ENCODE data around the gene RMDN2. TPM values are rescaled to one million over a fixed set of nuclear protein-coding genes. Genes with fewer than 3 reads are reported as not detected.

RMDN2 gene
- total RNA-seq, 2 experiments from 2014 or later = 2.3 to 3.0 TPM

DNA sequence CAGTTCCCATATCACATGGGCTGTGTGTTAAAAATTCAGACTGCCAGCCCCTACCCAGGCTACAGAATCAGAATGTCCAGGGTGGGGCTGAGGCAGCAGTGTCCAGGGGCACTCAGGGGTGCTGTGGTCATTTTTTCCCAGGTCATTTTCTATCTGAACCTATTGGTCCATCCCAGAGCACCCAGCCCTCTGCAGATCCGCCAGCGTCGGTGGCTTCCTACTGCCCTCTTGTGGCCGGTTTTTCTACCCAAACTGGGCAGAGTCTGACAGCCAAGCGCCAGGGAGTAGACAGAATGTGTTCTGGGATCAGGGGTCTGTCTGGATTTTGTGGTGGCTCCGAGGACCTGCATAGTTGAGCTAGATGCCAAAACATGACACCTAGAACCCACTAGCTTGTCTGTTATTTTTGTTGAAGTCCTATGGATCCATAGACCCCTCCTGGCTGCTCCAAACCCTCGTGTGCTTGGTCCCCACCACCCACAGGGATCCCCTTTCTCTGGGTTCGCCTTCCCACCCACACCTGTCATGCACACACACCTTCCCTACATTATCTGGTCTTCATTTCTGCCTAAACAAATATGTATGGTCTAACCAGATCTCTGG, 34.1 kb upstream of the RMDN2 start:
- Mint-ChIP-seq H3K4me3 (no peak overlapping the region), H3K36me3 (no peaks in the 10 kb centered on the region), H3K27ac (no peak overlapping the region), H3K4me1 (peaks cover 29% of the 10 kb centered on the region), H3K27me3 (peaks cover 7% of the 10 kb centered on the region), H3K9me3 (no peaks in the 10 kb centered on the region)
- ATAC-seq (ENCODE audit: low read depth) (peak; percentile 66), DNase-seq (peak; percentile 62)
- POLR2A ChIA-PET = no interaction called here

DNA sequence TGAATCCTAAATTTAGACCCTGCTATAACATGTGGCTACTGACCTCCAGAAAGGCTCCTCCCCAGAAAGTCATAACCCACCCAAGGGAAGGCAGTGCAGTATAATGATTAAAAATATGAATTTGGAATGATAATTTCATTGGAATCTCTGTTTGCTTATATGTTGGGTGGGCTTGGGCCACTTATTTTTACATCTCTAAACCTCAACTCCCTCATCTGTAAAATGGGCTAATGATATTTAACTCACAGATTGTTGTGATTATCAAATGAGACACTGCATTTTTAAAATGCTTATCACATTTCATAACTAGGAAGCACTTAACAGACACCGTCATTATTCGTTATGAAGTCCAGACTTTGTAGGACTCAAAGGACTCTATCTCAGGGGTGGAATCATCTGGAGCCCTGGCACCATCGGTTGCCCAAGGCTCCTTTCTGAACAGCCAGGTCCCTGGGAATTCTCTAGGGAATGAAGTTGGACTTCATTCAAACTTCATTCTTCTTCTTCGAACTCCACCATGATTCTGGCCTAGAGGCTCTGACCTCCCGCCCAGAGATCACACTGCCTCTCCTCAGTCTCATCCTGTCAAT, 33.1 kb upstream of the RMDN2 start:
- DNase-seq (no peak), ATAC-seq (ENCODE audit: low read depth) (no peak)
- no peaks in the 10 kb centered on the region for H3K36me3 Mint-ChIP-seq
- H3K4me3 Mint-ChIP-seq = peak overlapping the region; percentile 58
- H3K27ac Mint-ChIP-seq = peak overlapping the region; percentile 71
- H3K27me3 Mint-ChIP-seq = peaks cover 10% of the 10 kb centered on the region
- H3K9me3 Mint-ChIP-seq = no peaks in the 10 kb centered on the region
- peaks cover 26% of the 10 kb centered on the region for H3K4me1 Mint-ChIP-seq
- POLR2A ChIA-PET = interaction anchor here (0.5 to 0.7 kb wide), 2 partner anchors 323 to 862 kb away, joined by 4 read pairs; no protein-coding TSS in a partner anchor

DNA sequence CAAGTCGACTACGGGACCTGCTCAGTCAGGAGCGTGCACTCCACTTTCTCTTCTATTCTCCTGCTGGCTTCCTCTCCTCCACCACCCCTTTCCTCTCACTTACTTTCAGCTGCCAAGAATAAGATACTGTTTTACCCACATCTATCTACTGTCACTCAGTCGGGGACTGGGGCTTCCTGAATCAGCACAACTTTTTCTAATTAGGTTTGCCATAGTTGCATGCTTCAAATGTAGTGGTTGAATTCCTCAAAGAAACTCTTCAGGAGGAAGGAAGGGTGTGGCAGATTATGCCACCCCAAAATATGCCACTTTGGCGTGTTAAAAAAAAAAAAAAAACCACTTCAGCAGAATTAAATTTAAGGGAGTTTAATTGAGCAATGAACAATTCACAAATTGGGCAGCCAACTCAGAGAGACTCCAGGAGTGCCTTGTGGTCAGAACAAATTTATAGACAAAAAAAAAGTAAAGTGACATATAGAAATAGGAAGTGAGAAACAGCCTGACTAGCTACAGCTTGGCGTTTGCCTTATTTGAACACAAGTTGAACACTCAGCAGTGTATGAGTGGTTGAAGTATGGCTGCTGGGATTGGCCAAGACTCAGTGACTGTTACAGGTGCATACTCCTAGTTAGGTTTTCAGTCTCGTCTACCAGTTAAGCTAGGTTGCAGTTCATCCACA, 32.5 kb upstream of the RMDN2 start:
- peak overlapping the region; percentile 71 for H3K27ac Mint-ChIP-seq
- H3K4me3 Mint-ChIP-seq = peak overlapping the region; percentile 58
- peaks cover 10% of the 10 kb centered on the region for H3K27me3 Mint-ChIP-seq
- POLR2A ChIA-PET = interaction anchor here (0.7 kb wide), 2 partner anchors 382 to 862 kb away, joined by 4 to 5 read pairs; no protein-coding TSS in a partner anchor
- ATAC-seq (ENCODE audit: low read depth) (peak; percentile 66), DNase-seq (no peak)
- no peaks in the 10 kb centered on the region for H3K9me3 Mint-ChIP-seq
- H3K4me1 Mint-ChIP-seq = peaks cover 26% of the 10 kb centered on the region
- no peaks in the 10 kb centered on the region for H3K36me3 Mint-ChIP-seq

DNA sequence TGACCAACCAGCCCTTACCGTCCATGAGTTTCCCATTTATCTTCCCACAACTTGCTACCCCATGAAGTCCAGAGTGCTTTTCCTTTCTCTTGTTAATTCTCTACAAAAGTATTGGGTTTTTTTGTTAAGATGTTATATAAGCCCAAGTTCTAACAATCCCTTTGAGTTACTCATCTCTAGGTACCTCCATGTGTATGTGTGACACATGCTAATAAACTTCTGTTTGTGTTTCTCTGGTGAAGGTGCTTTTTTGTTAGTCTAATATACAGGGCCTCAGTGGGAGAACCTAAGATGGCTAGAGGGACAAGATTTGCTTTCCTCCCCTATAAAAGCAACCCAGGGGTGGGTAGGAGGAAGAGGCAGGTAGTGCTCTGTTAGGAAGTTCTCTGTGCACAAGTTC, 31.8 kb upstream of the RMDN2 start:
- H3K27me3 Mint-ChIP-seq = peaks cover 10% of the 10 kb centered on the region

DNA sequence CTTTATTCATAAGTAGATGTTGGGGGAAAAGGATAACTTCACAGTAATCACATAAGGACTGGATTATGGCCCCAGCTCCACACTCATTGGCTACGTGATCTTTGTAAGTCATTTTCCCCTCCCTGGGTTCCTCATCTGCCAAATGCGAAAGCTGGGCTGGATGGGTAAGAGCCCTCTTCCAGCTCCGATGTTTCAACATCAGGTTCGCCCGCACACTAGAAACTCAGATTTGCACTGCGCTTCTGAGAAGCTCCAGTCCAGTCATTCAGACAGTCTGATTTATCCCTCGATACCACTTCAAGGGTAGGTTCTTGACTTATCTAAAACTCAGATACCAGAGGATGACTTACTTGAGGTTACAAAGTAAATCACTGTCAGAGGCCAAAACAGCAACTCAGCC, 31.0 kb upstream of the RMDN2 start:
- no peak for ATAC-seq (ENCODE audit: low read depth)
- no peak for DNase-seq
- Mint-ChIP-seq H3K9me3 (no peaks in the 10 kb centered on the region), H3K27ac (no peak overlapping the region), H3K36me3 (no peaks in the 10 kb centered on the region), H3K4me3 (no peak overlapping the region), H3K27me3 (peaks cover 10% of the 10 kb centered on the region), H3K4me1 (peaks cover 26% of the 10 kb centered on the region)
- POLR2A ChIA-PET = interaction anchor here (0.6 kb wide), 1 partner anchor 254 kb away, joined by 3 read pairs; no protein-coding TSS in a partner anchor

More for the DNA sequence above, 31.8 kb upstream of the RMDN2 start:
- Mint-ChIP-seq H3K9me3 (no peaks in the 10 kb centered on the region), H3K27ac (peak overlapping the region; percentile 47), H3K4me3 (peak overlapping the region; percentile 0), H3K36me3 (no peaks in the 10 kb centered on the region), H3K4me1 (peaks cover 26% of the 10 kb centered on the region)
- no peak for DNase-seq
- POLR2A ChIA-PET = no interaction called here
- ATAC-seq (ENCODE audit: low read depth) = no peak

DNA sequence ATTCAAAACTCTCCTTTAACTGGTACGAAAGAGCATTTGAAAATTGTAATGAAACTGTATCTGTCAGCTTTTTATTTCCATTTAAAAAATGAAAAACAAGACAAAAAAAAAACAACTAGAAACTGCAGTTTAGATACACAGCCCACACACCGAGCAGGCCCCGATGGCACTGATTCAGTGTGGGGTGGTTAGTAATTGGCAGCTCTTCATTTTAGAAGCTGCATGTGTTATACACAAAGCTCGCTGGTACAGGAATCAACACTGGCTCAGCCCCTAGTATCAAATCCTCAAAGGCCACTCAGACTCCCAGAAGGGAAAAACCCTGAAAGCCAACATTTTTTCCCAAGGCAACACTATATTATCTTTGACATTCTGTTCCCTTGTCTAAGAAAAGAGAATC, 30.5 kb upstream of the RMDN2 start:
- no peak overlapping the region for H3K27ac Mint-ChIP-seq
- ATAC-seq (ENCODE audit: low read depth) (no peak), DNase-seq (no peak)
- POLR2A ChIA-PET = interaction anchor here (0.6 kb wide), 1 partner anchor 253 kb away, joined by 3 read pairs; no protein-coding TSS in a partner anchor
- peaks cover 26% of the 10 kb centered on the region for H3K4me1 Mint-ChIP-seq
- no peaks in the 10 kb centered on the region for H3K9me3 Mint-ChIP-seq
- H3K27me3 Mint-ChIP-seq = peaks cover 10% of the 10 kb centered on the region
- H3K36me3 Mint-ChIP-seq = no peaks in the 10 kb centered on the region
- H3K4me3 Mint-ChIP-seq = no peak overlapping the region

DNA sequence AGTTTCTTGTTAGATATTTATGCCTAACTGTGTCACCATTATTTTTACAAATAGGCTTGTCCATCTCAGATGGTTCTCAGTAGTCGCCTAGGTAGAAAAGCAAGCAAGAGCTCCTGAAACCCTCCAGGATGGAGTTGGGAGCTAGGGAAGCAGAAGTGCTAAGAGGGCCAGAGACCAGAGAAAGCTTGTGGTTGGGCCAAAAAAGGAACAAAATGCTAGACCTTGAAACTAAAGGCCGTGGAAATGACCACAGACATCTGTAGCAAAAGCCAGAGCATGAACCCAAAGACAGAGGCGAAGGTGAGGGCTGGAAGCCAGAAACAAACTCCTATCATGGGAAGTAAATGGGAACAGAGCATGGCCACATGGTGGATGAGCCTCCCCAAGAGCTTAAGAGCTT, 29.9 kb upstream of the RMDN2 start:
- H3K36me3 Mint-ChIP-seq = no peaks in the 10 kb centered on the region
- DNase-seq (no peak), ATAC-seq (ENCODE audit: low read depth) (no peak)
- POLR2A ChIA-PET = no interaction called here
- no peak overlapping the region for H3K4me3 Mint-ChIP-seq
- no peak overlapping the region for H3K27ac Mint-ChIP-seq
- H3K27me3 Mint-ChIP-seq = peaks cover 6% of the 10 kb centered on the region
- H3K9me3 Mint-ChIP-seq = peaks cover 2% of the 10 kb centered on the region
- H3K4me1 Mint-ChIP-seq = peaks cover 26% of the 10 kb centered on the region

DNA sequence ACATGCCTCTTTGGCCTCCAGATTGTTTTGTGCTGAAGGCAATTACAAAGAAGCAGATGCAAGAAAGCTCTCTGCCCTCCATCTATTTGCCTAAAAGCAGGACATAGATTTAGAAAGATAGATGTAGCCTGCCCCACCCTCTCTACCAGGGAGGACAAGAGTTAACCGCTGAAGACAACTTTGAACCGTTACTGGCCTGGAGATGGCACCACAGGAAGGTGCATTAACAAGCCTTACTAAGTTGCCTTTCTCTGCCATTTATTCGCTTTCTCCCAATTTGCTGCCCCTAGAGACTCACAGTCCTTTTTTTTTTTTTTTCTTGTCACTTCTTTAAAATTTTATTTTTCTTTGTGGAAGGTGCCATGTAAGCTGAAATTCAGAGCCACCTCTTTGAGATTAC, 28.8 kb upstream of the RMDN2 start:
- H3K27ac Mint-ChIP-seq = no peak overlapping the region
- POLR2A ChIA-PET = no interaction called here
- DNase-seq = no peak
- peaks cover 5% of the 10 kb centered on the region for H3K9me3 Mint-ChIP-seq
- peaks cover 3% of the 10 kb centered on the region for H3K27me3 Mint-ChIP-seq
- ATAC-seq (ENCODE audit: low read depth) = no peak
- H3K4me1 Mint-ChIP-seq = peaks cover 22% of the 10 kb centered on the region
- H3K4me3 Mint-ChIP-seq = no peak overlapping the region
- peaks cover 3% of the 10 kb centered on the region for H3K36me3 Mint-ChIP-seq

DNA sequence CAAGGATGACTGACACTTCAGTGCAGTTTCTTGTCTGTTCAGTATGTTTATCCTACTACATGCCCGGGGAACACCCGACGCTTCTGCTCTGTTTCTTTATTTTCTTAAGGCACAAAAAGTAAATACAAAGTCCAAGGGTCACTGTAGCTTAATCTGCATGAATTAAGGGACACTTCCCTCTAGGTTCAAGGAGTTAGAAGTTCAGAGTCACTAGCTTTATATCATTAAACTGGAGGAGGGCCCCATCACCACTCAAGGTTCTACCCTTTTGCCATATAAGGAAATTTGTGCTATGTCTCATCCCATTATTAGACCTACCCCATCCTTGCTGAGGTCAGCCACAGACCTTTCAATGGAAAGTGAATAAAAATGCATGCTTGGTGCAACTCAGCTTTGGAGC, 27.6 kb upstream of the RMDN2 start:
- Mint-ChIP-seq H3K4me3 (no peak overlapping the region), H3K36me3 (peaks cover 3% of the 10 kb centered on the region), H3K9me3 (peaks cover 7% of the 10 kb centered on the region), H3K27ac (no peak overlapping the region), H3K27me3 (peaks cover 3% of the 10 kb centered on the region), H3K4me1 (peaks cover 11% of the 10 kb centered on the region)
- POLR2A ChIA-PET = no interaction called here
- no peak for DNase-seq
- no peak for ATAC-seq (ENCODE audit: low read depth)

DNA sequence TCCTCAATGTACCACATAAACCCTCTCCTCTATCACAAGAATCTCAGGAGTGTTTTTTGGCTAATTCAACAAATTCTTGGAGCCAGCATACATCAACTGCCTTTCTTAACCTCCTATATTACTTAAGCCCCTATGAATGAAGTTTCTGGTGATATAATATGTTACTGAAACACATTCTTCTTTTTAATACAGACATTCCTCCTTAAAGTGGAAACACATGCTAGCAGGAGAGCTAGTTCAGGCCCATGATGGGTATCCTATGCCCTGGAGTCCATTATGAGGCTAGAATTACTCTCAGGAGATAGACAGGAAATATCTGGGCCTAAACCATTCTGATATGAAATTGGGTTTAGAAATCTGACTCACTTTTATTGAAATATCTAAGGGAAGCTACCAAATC, 26.6 kb upstream of the RMDN2 start:
- peaks cover 8% of the 10 kb centered on the region for H3K9me3 Mint-ChIP-seq
- H3K36me3 Mint-ChIP-seq = peaks cover 3% of the 10 kb centered on the region
- peaks cover 1% of the 10 kb centered on the region for H3K4me1 Mint-ChIP-seq
- no peak overlapping the region for H3K4me3 Mint-ChIP-seq
- POLR2A ChIA-PET = interaction anchor here (0.6 kb wide), 1 partner anchor 10 kb away, joined by 4 read pairs; no protein-coding TSS in a partner anchor
- no peak overlapping the region for H3K27ac Mint-ChIP-seq
- no peak for ATAC-seq (ENCODE audit: low read depth)
- peaks cover 5% of the 10 kb centered on the region for H3K27me3 Mint-ChIP-seq
- DNase-seq = no peak

DNA sequence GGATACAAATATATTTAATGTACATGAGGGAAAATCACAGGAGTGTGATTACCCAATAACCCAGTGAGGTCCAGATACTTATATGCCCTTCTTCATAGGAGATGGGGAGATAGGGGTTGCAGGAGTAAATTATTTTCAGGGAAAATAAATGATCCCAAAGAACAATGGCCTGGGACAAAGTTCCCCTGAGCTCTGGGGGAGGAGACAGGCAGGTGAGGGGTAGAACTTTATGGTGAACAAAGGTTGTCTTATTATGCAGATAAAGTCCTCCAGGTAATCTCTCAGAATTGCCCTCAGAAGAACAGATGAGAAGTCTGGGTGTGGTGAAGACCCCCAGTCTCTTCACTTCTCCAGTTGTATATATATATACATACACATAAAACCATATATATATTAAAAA, 22.1 kb upstream of the RMDN2 start:
- peaks cover 8% of the 10 kb centered on the region for H3K9me3 Mint-ChIP-seq
- ATAC-seq (ENCODE audit: low read depth) = no peak
- no peak overlapping the region for H3K27ac Mint-ChIP-seq

DNA sequence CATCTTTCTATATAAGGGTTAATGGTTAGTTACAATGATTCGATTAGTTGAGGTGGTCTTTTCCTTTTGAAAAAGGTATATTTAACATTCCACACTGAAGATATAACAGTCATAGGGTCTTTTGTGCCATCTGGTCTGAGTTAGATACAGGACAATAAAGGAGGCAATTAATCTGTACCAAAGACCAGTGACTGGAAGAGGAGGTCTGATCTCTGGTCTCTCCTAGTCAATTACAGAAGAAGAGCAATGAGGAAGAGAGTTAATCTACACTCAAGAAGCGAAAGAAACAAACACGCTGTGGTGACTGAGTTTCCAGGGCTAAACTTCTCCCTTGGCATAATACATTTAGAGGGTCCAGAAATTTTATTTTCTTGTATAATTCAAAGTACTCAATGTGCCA, 20.7 kb upstream of the RMDN2 start:
- Mint-ChIP-seq H3K27ac (no peak overlapping the region), H3K9me3 (peaks cover 8% of the 10 kb centered on the region), H3K4me1 (no peaks in the 10 kb centered on the region), H3K36me3 (peaks cover 3% of the 10 kb centered on the region), H3K27me3 (peaks cover 11% of the 10 kb centered on the region), H3K4me3 (no peak overlapping the region)
- DNase-seq = no peak
- no peak for ATAC-seq (ENCODE audit: low read depth)
- POLR2A ChIA-PET = no interaction called here

More for the DNA sequence above, 22.1 kb upstream of the RMDN2 start:
- peaks cover 3% of the 10 kb centered on the region for H3K36me3 Mint-ChIP-seq
- POLR2A ChIA-PET = no interaction called here
- H3K4me3 Mint-ChIP-seq = no peak overlapping the region
- peaks cover 8% of the 10 kb centered on the region for H3K27me3 Mint-ChIP-seq
- DNase-seq = no peak
- no peaks in the 10 kb centered on the region for H3K4me1 Mint-ChIP-seq

DNA sequence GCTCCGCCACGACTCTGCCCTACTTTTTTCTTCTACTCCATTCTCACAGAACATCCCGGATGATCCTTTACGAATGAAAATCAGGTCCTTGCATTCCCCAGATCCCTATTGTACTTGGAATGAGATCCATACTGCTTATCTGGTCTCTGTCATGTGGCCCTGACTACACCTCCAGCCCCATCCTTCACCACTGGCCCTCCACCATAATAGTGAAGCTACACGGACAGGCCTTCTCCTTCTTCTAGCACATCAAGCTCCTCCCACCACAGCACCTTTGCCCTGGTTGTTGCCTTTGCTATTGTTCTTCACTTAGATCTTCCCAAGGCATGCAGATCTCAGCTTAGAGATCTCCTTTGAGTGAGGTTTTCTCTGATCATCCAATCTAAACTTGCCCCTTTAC, 20.1 kb upstream of the RMDN2 start:
- H3K27ac Mint-ChIP-seq = no peak overlapping the region
- DNase-seq = no peak
- peaks cover 3% of the 10 kb centered on the region for H3K36me3 Mint-ChIP-seq
- ATAC-seq (ENCODE audit: low read depth) = no peak
- H3K4me3 Mint-ChIP-seq = no peak overlapping the region
- POLR2A ChIA-PET = no interaction called here
- peaks cover 8% of the 10 kb centered on the region for H3K9me3 Mint-ChIP-seq
- no peaks in the 10 kb centered on the region for H3K4me1 Mint-ChIP-seq
- H3K27me3 Mint-ChIP-seq = peaks cover 11% of the 10 kb centered on the region

DNA sequence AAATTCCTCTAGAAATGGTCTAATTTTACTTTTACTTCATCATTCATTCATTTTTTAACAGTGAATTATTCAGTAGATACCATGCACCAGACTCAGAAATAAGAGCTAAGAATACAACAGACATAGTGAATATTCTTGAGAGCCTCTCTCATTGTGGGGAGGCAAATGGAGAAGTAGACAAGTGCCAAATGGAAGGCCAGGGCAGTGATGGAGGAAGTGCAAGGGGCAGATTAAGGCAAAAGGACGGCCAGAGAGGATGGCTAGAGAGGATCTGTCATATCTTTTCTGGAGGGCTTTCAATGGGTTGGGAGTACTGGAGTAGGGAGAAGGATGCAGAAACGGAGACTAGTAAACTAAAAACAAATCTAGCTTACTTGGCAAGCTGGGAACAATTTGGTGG, 19.0 kb upstream of the RMDN2 start:
- Mint-ChIP-seq H3K4me3 (no peak overlapping the region), H3K4me1 (no peaks in the 10 kb centered on the region)
- POLR2A ChIA-PET = no interaction called here

More for the DNA sequence above, 19.0 kb upstream of the RMDN2 start:
- DNase-seq (no peak), ATAC-seq (ENCODE audit: low read depth) (no peak)
- H3K27ac Mint-ChIP-seq = no peak overlapping the region
- H3K27me3 Mint-ChIP-seq = peaks cover 13% of the 10 kb centered on the region
- H3K9me3 Mint-ChIP-seq = peaks cover 3% of the 10 kb centered on the region
- H3K36me3 Mint-ChIP-seq = peaks cover 2% of the 10 kb centered on the region

Data from activated naive CD8-positive, alpha-beta T cell treated with anti-CD3 and anti-CD28 coated beads, Interleukin-2, amount 10 ng/mL, durations not matched to agents 7 days and 5 days (primary cell).